ENCODE data around the gene TTLL11.
"Not testable (repeated sequence)": the region's sequence is repeated elsewhere in the genome, so short reads cannot be mapped to it uniquely, and the experiment has no call there.

TTLL11 gene

DNA sequence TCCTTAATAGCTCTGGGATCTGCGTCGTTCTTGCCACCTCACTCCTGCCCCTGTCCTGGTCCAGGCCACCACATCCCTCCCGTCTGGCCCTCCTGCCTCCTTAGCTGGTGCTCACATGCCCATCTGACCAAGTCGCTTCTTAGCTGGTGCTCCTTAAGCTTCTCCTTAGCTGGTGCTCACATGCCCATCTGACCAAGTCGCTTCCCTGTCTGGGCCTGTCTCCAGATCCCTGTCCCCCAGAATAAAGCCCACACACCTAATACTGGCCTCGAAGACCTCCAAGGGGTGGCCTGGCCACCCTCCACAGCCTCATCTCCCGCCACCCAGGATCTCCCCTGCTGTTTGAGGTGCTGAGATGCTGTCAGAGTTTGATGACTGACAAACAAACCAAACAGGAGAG is 31.4 kb upstream of the TTLL11 start:
- DNase-seq = no peak

DNA sequence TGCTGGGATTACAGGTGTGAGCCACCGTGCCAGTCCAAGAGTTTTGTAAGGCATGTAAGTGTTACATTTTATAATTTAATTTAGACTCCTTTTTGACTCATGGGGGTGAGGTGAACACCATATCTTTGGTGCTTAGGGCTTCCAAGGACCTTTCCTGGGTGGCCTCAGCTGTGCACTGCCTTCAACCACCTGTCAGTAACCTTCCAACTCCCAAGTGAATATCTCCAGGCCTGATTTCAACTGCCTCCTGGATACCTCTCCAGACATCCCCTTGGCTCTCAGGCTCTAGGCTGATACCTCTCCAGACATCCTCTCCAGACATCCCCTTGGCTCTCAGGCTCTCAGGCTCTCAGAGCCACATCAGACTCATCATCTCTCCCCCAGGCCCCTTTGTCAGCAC is 30.9 kb upstream of the TTLL11 start:
- no peak for DNase-seq

- no peak for DNase-seq
These were observed 30.0 kb upstream of the TTLL11 start for GRCh38 chr9:122122903-122123632.

DNA sequence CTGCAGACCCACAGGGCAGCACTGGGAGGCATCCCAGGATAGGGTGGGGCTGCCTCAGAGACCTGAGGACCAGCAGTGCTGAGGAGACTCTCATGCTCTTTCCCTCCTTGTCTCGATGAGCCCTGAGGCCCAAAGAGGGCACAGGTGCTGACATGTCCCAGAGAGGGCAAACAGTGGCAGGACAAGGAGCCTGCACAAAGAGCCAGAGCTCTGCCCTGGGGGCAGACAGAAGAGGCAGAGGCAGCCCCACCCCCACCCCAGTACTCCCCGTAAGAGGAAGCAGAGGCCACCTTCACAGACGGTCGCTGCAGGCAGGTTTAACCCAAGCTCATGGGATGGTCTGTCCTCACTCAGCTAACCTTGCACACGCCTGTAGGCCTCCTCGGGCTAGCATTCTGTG is 29.4 kb upstream of the TTLL11 start:
- DNase-seq = no peak

DNA sequence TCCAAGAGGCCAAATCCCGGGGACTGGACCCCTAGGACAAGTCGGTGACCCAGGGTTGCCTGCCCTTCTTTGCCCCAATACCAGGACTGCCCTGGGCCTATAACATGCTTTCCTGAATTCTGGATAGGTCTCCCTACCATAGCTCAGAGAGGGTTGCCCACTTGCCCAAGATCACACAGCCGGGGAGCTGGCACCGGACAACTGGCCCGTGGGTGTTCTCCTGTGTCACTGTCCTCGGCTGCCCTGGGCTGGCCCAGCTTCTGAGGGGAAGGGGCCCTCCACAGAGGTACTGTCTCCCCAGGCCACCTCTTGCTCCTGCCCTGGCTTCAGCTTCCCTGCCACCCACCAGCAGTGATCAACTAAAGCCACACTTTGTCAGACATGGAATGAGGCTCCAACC is 28.8 kb upstream of the TTLL11 start:
- DNase-seq = no peak

GRCh38 chr9:122121391-122121790 is 28.3 kb upstream of the TTLL11 start:
- DNase-seq = no peak

DNA sequence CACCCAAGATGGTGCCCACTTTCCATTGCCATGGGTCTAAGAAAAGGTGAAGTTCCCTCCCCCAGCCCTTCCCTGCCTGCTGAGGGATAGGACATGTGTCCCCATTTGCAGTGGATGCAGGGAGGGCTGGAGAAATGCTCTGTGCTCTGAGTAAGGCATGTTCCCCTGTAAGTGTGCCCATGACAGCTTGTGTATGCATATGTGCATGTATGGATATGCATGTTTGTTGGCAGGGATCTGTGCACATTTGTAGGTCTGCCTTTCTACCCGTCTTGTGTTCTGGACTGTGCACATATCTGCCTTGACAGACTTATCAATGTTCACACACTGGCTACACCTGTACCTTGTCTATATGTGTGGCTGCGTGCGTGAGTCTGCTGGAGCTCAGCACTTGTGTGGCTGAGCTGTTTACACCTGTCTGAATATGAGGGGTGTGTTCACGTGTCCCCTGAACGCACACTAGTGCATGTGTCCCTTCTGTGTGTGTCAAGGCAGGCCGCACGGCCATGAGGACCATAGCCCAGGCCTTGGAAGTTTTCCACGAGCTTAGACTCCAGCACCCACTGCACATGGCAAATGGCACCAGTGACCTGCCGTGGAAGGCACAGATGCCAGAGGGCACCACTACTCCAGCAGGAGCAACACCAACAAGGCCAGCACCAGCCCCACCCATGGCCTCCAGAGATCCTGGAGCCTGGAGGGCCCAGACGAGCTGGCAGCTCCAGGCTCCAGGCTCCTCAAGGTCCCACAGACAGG is 27.4 kb upstream of the TTLL11 start:
- DNase-seq = no peak

DNA sequence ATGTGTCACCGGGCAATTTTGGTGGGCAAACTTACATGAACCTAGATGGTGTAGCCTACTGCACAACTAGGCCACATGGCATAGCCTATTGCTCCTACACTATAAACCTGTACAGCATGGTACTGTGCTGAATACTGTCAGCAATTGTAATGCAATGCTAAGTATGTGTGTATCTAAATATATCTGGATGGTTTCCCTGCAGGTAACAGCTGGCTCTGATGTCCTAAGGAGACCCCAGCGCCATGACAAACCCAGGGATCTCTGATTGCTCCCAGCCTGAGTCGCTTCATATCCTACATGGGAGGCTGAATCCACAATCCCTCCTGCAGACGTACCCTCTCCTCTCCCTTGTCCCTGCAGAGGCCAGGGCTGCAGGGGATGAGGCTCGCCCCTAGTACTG is 26.6 kb upstream of the TTLL11 start:
- no peak for DNase-seq

- DNase-seq = no peak
These were observed 26.0 kb upstream of the TTLL11 start for GRCh38 chr9:122119166-122119521.

- no peak for DNase-seq
These were observed 25.4 kb upstream of the TTLL11 start for GRCh38 chr9:122118343-122119165.

DNA sequence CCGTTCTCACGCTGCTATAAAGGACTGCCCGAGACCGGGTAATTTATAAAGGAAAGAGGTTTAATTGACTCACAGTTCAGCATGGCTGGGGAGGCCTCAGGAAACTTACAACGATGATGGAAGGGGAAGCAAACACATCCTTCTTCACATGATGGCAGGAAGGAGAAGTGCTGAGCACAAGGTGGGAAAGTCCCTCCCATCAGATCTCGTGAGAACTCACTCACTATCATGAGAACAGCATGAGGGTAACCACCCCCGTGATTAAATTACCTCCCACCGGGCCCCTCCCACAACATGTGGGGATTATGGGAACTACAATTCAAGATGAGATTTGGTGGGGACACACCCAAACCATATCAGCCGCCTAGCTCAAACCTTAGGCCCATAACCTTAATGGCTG is 24.1 kb upstream of the TTLL11 start:
- DNase-seq = not testable (repeated sequence)

- DNase-seq = no peak
These were observed 23.5 kb upstream of the TTLL11 start for GRCh38 chr9:122116448-122117173.

DNA sequence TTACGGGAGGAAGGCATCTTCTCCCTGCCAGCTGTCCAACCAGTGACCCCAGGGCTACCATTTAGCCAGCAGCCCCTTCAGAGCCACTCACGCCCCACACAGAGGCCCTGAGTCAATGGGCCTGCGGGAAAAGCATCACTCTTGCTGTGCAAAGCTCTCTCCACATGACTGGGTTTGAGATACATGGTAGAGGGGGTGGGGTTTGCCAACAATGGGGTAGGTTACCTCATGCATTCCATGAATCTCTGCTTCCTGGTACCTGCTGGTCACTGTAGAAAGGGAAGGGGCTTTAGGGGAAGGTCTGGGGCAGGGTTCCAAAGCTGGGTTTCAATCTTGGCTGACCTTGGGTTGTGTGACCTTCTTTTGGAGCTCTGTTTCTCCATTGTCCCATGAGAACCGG is 22.9 kb upstream of the TTLL11 start:
- no peak for DNase-seq

- DNase-seq = peak; percentile 69
These were observed 22.3 kb upstream of the TTLL11 start for GRCh38 chr9:122115176-122116035.

- peak; percentile 40 for DNase-seq
These were observed 20.5 kb upstream of the TTLL11 start for GRCh38 chr9:122113574-122113973.

DNA sequence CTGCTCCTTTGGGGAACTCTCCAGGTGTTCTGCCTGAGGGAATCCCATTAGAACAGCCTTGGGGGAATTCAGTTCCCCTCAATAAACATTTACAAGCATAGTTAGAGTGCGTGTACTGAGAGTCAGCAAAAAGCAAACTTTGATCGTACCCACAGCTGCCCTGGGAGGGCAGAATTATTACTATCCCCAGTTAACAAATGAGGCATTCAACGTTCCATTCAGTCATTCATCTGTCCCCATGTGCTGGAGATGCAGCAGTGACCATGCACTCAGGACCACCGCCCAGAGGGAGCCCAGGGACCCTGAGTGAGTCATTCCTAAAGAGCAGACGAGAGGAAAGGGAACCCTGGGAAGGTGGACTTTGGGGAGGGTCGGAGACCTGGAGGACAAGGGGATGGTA is 19.1 kb upstream of the TTLL11 start:
- DNase-seq = no peak

GRCh38 chr9:122111413-122112085 is 18.4 kb upstream of the TTLL11 start:
- DNase-seq = no peak

GRCh38 chr9:122110100-122110833 is 17.2 kb upstream of the TTLL11 start:
- no peak for DNase-seq

GRCh38 chr9:122109035-122109813 is 16.1 kb upstream of the TTLL11 start:
- peak; percentile 71 for DNase-seq

GRCh38 chr9:122107291-122107805 is 14.2 kb upstream of the TTLL11 start:
- DNase-seq = no peak

Measured in NCI-H524 treated with DMSO at 0.1 percent for 48 hours (cell line).